Activated CD4-positive, alpha-beta T cell treated with anti-CD3 and anti-CD28 coated beads, Interleukin-2, Interleukin-4, amounts not matched to agents 100 ng/mL and 50 ng/mL, durations not matched to agents 16 hours and 8 hours (primary cell): Measurements from ENCODE around the gene PWWP2B.

Experiments
- DNase-seq: peaks from one replicate; pipeline ENCODE4 v3.0.0-alpha.2; 2020; ENCODE audit warnings: low spot score

The PWWP2B gene

DNA sequence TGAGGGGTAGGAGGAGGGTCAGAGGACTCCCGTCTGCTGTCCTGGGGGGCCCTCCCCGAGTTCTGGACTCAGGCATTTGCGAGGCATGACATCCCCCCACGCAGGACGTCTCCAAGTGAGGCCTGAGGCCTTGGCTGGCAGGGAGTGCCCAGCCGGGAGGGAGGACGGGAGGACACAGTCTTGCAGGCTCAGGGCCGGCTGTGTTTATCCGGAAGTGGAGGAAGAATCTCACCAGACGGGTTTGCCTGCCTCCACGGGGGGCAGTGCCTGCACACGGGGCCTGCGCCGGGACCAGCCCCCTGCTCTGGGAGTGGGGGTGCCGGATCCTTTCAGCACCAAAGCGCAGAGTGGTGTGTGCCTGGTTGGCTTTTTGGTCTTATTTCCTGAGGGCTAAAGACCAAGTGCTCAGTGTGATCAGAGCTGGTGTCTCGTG lies 10.9 kb downstream of the PWWP2B start:
- no peak for DNase-seq

DNA sequence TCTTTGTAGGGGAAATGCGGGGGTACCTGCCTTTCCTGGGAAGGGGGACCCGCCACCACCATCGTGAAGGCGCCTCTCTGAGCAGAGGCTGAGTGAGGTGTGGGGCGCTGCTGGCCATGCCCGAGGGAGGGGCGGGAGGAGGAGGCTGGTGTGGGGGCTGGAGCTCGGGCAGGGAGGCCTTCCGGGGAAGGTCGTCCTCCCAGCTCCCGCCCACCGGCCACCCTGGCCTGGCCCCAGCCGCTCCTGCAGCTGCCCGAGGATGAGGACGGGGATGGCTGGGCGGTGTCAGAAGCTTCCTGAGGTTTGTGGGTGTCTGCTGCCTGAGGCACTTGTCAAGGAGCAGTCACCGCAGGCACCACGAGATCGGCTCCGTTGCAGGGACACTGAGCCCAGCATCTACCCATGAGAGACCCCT lies 11.4 kb downstream of the PWWP2B start:
- DNase-seq = no peak

DNA sequence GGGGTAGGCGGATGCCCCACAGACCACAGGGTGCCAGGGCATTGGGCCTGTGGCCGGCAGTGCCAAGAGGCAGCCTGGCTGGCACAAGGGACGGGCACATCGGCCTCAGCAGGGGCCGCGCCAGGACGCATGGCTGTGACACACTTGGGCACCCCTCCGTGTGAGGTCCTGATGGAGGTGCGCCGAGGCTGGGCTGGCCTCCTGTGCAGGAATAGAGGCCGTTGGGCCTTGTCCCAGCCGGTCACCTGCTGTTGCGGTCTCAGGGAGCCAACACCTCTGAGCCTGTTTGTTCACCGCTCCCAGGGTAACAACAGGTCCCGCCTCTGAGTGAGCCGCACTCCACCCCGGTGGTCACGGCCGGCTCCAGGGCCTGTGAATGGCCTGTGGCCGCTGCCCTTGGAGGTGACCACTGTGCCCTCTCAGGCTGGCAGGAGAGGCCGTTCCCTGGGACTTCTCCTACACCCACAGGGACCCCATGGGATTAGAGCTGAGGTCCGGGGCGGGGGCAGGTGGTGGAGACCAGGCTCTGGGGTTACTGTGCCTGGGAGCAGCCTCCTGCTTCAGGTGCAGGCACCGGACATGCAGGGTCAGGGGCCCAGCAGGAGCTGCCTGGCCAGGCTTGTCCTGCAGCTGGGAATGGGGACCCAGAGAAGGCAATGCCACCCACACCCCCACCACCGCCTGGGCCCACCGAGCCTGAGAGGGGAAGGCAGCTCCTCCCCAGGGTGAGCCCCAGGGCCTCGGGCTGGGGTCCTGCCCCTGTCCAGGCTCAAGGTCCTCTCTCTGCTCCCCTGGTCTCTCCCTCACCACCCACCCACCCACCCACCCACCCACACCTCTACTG lies 12.0 kb downstream of the PWWP2B start:
- DNase-seq = no peak

DNA sequence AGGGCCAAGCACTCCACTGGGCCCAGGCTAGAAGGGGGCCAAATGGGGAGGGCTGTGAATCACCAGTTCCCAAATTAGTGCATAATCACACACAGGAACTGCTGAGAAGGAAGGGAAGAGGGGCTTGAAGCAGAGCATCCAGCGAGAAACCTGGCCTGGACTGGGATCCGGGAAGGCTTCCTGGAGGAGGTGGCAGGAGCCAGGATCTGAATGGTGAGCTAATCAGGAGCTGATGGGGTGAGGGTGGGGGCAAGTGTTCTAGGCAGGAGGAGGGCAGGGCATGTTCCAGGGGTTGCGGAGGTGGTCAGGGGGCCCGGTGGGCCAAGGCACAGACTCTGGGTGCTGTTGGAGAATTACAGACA lies 12.6 kb downstream of the PWWP2B start:
- DNase-seq = no peak

DNA sequence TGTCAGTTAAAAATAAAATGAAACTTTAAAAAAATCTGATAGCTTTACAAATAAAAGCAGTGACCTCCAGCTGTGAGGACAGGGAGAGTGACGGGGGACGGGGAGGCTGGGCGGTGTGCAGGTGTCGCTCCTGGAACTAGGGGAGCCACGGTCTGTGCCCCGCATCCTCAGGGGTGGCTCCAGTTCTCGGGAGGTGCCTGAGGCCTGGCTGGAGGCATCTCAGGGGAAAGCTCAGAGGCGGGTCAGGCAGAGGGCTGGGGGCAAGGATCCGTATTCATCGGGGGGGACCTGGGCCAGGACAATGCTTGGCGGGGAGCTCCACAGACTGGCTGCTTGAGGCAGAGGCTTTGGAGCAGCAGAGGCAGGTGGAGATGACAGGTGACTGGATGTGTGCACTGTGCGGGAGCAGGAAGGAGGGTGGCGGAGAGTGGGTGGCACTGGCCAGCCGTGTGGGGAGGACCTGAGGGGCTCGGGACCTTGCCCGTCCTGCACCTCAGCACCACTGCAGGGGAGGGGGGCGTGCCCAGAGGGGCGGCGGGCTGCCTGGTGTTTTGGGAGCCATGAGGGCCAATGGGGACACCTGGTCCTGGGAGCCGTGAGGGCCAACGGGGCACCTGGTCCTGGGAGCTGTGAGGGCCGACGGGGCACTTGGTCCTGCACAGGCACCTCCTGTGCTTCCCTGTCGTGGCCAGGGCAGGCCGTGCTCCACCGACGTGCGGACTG lies 13.2 kb downstream of the PWWP2B start:
- no peak for DNase-seq

DNA sequence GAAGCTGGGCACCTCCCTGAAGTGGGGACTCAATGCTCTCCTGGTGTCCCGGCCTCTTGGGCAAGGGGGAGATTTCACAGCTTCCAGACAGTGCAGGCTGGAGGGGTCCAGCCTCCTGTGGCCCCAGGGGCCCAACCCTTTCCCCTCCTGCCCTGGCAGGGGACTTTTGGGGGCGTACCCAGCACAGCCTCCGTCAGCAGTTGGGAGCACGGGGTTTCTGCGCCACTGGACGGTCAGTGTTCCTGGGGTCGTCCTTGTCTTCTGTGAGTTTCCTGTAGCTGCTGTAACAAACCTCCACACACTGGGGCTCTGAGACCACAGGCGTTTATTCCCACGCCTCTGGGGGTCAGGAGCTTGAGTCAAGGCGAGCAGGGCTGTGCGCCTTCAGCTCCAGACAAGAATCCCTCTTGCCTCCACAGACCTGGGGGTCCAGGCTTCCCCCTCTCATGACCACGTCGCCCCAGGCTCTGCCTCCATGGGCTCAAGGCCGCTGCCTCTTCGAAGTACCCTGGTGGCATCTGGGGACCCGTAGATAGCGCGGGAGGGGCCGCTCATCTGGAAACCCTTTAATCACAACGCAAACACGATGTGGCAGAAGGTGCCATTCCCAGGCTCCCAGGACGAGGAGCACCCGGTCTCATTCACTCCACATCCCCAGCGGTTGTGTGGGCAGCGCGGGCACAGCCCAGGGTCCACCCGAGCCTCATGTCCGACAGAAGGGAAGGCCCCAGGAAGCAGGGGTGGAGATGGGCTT lies 14.0 kb downstream of the PWWP2B start:
- DNase-seq = no peak

DNA sequence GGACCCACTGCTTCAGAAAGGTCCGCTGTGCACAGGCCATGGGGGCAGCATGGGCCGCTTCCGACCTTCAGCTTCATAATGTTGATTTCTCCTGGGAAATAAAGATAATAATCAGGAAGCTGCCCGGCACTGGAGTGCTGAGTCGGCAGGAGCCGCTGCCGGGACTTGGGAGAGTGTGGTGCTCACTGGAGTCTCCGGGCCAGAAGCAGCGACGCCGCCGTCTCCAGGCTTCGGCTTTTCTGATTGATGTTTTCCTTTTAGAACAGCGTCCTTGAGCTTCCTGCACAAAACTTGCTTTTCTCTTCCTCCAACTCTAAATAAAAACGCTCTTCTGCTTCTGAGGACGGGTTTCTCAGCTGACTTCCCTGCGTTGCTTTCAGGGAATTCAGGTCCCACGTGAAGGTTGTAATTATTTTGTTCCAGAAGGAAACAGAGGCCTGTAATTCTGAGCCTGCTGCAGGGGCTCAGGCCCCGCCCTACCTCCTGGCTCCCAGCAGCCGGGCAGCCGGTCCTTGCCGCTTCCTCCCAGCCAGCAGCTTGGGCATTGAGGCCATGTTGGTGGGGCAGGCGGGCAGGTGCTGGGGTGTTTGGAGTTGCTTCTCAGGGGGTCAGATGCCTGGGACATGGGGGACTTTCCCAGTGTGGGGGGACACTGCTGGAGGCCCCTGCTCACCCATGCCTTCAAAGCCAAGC lies 14.7 kb downstream of the PWWP2B start:
- no peak for DNase-seq

DNA sequence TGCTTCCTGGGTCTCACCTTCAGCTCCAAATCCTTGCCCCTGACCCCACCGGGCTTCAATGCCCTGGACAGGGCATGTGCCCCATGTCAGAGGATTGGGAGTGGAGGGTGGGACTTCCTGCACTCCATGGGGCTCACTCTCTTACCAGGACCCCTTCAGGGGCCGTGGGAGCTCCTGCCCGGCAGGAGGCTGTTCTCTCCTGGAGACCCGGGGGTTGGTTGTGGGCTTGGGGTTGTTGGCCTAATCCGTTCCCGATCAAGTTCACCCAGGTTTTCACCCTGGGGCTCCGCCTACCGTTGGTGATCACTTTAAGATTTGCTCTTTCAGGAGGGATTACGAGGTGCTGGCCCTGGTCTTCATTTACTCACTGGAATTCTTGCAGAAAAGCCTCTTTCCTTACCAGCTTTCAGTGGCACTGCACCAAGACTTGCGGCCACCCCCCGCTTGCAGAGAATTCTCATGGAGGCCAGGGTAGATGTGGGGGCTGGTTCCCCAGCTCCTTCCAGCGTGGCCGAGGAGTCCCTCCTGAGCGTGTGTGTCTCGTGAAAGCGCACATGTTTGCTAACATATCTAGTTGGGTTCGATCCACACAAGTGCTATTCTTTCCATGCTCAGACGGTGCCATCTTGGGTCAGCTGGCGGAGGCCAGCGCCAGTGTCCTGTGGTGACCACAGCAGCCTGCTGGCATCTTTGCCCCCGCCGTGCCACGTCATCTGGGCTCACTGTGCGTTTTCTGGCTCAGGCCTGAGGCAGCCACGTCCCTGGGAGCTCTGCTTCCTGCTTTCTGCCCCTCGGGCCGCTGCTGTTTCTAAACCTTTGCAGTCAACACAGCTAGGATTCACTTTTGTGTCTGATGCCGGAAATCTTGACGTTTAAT lies 15.6 kb downstream of the PWWP2B start:
- no peak for DNase-seq

DNA sequence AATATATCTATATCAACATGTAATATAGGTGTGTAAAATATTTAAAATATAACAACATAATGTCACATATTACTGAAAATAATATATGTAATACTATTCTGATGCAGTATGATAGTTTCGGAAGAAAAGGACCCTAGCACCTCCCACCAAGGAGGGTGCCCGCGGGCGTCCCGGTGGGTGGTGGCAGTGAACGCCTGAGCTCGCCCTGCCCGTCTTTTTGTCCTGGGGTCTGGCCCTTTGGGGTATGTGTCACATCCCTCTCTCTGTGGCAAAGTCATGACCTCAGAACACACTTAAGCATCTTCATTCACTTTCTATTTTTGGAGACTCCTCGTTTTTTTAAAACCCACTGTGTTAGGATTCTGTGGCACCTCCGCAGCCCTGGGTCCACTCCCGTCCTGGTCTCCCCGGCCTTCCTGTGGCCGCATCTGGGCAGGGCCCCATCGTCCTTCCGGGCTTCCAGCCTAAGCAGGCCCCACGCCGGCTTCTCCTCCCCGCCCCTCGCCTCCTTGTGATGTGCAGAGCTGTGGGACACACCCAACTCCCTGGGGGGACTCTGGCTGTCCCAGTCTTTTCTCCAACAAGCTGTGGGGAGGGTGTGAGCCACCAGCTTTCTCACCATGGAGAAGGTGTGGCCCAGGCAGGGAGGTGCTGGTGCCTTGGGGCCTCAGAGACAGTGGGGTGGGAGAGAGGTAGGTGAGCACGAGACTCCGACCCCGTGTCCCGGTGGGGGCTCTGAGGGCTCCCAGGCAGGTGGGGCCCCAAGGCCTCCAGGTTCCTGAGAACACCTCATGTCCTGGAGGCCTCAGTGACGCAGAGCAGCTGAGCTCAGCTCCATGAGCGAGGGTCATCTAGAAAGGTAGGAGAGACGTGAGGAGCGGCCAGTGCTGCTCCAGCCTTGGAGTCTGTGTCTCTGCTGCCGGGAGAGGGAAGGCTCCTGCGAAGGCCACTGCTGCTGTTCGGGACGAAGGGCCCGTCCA lies 16.5 kb downstream of the PWWP2B start:
- no peak for DNase-seq

DNA sequence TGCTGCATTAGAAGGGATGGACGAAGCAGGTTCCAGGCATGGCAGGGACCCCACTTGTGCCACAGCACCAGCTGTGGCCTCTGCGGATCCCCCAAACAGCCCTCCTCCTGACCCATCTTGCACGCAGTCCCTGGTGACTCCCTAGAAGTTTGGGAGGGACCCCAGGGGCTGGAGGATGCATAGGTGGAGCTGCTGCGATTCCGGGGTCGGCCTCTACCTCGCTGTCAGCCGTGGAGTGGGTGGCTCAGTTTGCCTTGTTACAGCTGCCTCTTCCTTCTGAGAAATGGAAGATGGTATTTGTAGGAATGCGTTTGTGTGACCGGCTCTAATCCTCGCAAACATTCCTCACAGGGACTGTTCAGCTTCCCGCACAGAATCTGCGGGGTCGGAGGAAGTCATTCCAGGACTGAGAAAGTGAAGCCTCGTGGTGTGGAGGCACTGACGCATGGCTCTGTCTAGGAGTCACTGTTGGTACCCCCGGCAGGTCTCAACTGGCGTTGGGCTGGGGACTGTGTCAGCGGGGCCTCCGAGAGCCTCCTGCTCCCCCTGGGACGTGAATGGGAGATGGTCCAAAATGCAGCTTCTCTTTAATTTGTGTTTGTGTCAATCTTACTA lies 17.5 kb downstream of the PWWP2B start:
- DNase-seq = no peak

DNA sequence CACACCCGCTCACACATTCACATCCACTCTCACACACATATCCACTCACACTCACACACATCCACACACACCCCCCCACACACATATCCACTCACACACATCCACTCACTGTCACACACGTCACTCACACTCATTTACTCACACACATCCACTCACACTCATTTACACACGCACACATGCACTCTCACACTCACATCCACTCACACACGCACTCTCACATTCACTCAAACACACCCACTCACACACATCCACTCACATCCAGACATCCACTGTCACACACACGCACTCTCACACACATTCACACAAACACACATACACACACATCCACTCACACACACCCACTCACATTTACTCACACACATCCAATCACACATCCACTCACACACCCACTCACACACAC lies 18.3 kb downstream of the PWWP2B start:
- DNase-seq = no peak

DNA sequence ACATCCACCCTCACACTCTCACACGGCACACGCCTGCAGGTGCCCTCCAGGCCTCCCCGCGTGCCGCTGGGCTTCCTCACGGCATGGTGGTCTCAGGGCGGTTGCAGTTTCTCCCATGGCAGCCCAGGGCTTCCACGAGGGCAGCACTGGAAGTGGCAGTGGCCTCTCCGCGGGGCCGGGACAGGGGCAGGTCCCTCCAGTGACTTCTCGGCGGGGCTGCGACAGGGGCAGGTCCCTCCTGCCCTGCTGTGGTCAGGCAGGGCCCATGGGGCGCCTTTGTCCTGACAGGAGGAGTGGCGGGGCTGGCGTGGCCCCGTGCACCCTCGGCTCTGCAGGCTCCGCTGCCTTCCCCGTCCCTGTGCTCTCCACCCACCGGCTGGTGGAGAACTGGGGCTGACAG lies 19.0 kb downstream of the PWWP2B start:
- no peak for DNase-seq

DNA sequence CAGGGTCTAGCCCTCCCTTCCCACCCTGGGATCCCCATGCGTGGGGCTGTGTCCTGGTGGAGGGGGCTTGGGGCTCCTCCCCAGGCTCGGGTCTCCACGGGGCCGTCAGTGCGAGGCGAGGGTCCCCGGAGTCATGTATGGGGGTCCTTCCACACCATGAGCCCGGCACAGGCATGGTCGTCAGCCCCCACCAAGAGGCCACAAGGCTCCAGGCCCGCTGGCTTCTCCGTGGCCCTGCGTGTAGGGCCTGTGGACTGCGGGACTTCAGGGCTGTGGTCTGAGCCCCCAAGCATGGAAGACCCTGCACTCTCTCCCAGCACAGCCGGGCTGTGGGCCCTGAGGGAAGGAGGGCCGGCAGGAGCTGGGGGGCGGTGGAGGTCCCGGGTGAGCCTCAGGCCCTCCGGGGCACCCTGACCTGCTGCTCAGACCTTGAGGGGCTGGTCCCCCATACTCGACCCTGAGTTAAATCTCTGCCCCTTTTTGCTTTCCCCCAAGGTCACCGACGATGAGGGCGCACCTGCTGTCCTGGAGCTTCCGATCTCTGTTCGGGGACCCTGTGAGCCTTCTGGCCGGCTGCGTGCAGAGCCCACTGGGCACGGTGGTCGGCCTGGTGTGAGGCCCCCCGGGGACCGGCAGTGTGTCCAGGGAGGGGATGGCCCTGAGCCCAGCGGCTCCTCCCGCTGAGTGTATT lies 19.7 kb downstream of the PWWP2B start:
- DNase-seq = no peak

DNA sequence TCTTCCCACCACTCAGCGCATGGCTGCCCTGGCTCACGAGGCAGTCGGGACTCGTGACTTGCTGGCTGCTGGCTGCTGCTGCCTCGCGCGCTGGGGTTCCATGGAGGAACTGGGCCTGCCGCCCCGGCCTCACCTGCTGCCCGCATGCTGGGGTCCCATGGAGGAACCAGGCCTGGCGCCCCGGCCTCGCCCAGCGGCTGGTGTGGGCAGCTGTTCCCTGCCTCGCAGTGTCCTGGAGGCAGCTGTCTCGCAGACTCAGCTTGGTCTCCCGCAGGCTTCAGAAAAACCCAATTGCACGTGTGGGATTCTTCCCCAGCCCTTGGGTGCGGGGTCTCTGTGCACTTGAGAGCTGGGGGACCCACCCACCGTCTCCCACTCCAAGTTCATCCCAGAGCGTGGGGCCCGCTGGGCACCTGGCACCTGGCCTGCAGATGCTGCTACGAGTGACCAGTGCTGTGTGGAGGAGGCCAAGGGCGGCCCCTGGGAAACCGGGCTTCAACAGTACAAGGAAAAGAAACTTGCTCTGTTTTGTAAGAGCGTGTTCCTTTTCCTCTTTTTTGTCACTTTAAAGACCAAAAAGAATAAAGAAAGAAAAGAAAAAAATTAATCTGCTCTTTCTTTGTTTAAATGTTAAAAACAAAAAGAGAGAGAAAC lies 20.4 kb downstream of the PWWP2B start:
- no peak for DNase-seq

DNA sequence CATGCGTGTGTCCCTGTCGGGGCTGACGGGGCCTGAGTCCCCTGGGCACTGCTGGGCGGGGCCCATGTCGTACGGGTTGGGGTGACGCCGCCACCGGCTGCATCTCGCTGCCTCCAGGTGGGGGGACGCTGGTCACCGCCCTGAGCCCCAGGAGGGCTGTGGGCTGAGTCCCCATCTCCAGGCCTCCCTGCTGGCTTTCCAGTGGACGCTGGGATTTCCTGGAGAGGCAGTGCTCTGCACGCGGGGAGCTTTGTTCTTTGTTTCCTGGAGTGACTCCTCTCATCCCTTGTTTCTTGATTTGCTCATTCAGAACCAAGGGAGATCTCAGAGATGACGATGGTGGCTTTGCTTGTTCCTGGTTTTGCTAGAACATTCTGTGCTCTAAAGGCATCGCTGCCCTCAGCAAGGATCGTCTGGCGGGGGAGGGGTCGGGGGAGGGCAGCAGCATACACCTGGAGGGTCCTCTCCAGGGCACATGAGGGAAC lies 21.0 kb downstream of the PWWP2B start:
- no peak for DNase-seq

DNA sequence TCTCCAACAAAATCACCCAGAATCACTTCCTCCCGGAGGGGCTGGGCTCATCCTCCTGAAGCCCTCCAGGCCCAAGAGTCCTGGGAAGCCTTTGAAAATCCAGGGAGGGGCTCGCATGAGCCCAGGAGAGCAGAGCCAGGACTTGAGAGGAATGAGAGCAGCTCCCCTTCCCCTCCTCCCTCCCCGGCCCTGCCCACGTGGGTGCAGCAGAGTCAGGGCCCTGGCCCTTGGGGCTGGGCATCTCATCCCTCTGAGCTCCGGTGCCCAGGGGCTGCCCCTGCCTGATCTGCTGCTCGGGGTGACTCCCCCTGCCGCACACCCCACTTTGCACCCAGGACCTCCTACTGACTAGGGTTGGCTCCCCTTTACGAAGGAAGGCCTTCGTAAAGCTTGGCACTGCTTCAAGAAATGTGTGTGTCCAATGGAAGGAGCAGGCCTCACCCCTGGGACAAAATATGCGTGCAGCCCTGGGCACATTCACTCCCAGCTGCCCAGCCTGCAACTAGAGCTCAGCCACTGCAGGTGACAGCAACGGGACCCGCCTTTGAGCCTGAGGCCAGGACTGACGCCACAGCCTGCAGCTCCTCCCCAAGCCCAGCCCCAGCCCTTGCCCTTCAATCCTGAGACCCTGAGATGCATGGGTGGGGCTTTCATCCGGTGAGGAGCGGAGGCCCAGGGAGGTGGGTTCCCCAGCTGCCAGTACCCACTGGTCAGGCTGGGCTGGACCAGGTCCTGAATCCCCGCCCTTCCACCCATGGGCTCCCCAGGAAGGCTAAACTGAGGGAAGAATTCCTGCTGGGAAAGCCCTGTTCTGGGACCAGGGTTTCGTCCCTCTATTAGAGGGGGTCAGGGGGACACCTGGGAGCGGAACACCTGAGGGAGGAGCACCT lies 21.8 kb downstream of the PWWP2B start:
- DNase-seq = no peak
